ENCODE results near the gene CELSR1.

CELSR1 gene

GRCh38 chr22:46449974-46450745 is 87.3 kb downstream of the CELSR1 start:
- TF ChIP-seq POLR2AphosphoS5 (IDR thresholded peaks at IDR 0.05; ENCODE audit: low read depth) (no peak), SPI1 (IDR thresholded peaks at IDR 0.05; ENCODE audit: borderline replicate concordance, low read depth) (no peak), REST (IDR thresholded peaks at IDR 0.05; ENCODE audit: insufficient replicate concordance, low read depth) (no peak), CTCF (IDR thresholded peaks at IDR 0.05; ENCODE audit: insufficient read depth, low read length) (no peak), GABPA (IDR thresholded peaks at IDR 0.05; ENCODE audit: low read depth) (no peak)
- H3K27me3 ChIP-seq (ENCODE audit: insufficient read depth, poor library complexity, severe bottlenecking), result peaks cover 1% of the 10 kb centered on the region
- DNase-seq (ENCODE audit: low read depth in 1 of 2, low spot score in 1 of 2), result no peak
- no peak overlapping the region for H3K4me3 ChIP-seq (replicated peaks; ENCODE audit: insufficient read depth, low read length)
- H3K27ac ChIP-seq (replicated peaks), result no peak overlapping the region

GRCh38 chr22:46449116-46449691 is 88.2 kb downstream of the CELSR1 start:
- Histone ChIP-seq H3K27me3 (ENCODE audit: insufficient read depth, poor library complexity, severe bottlenecking) (no peaks in the 10 kb centered on the region), H3K4me3 (replicated peaks; ENCODE audit: insufficient read depth, low read length) (no peak overlapping the region), H3K27ac (replicated peaks) (no peak overlapping the region)
- TF ChIP-seq SPI1 (IDR thresholded peaks at IDR 0.05; ENCODE audit: borderline replicate concordance, low read depth) (no peak), CTCF (IDR thresholded peaks at IDR 0.05; ENCODE audit: insufficient read depth, low read length) (no peak), POLR2AphosphoS5 (IDR thresholded peaks at IDR 0.05; ENCODE audit: low read depth) (no peak), GABPA (IDR thresholded peaks at IDR 0.05; ENCODE audit: low read depth) (no peak), REST (IDR thresholded peaks at IDR 0.05; ENCODE audit: insufficient replicate concordance, low read depth) (no peak)
- DNase-seq (ENCODE audit: low read depth in 1 of 2, low spot score in 1 of 2), result no peak

- Histone ChIP-seq H3K27ac (replicated peaks) (no peak overlapping the region), H3K27me3 (ENCODE audit: insufficient read depth, poor library complexity, severe bottlenecking) (no peaks in the 10 kb centered on the region), H3K4me3 (replicated peaks; ENCODE audit: insufficient read depth, low read length) (no peak overlapping the region)
- no peak for TF ChIP-seq POLR2AphosphoS5 (IDR thresholded peaks at IDR 0.05; ENCODE audit: low read depth)
- no peak for TF ChIP-seq GABPA (IDR thresholded peaks at IDR 0.05; ENCODE audit: low read depth)
- no peak for TF ChIP-seq SPI1 (IDR thresholded peaks at IDR 0.05; ENCODE audit: borderline replicate concordance, low read depth)
- TF ChIP-seq CTCF (IDR thresholded peaks at IDR 0.05; ENCODE audit: insufficient read depth, low read length), result no peak
- no peak for TF ChIP-seq REST (IDR thresholded peaks at IDR 0.05; ENCODE audit: insufficient replicate concordance, low read depth)
- no peak for DNase-seq (ENCODE audit: low read depth in 1 of 2, low spot score in 1 of 2)
These were observed 89.1 kb downstream of the CELSR1 start for GRCh38 chr22:46448333-46448732.
